GM18507 (cell line): ENCODE measurements around the gene EPB41L1.

Experiments used
- DNase-seq: peaks from one replicate; pipeline ENCODE4 v3.0.0; 2011; ENCODE audit warnings: low read depth; ENCODE audit not compliant: insufficient read length; ENCODE audit errors: extremely low spot score
- FAIRE-seq: peaks from 2 replicates; lab custom pipeline; 2011; peaks lifted over from hg19 to GRCh38; lab: Jason Lieb, UNC

EPB41L1 gene

GRCh38 chr20:36241678-36242077 lies 87.1 kb downstream of the EPB41L1 start:
- FAIRE-seq (no peak), DNase-seq (no peak)

GRCh38 chr20:36243726-36244125 lies 89.2 kb downstream of the EPB41L1 start:
- FAIRE-seq: no peak

GRCh38 chr20:36246401-36246800 lies 91.9 kb downstream of the EPB41L1 start:
- FAIRE-seq (no peak), DNase-seq (no peak)

More at GRCh38 chr20:36243726-36244125, 89.2 kb downstream of the EPB41L1 start:
- DNase-seq: no peak

- FAIRE-seq (no peak), DNase-seq (no peak)
Observed at GRCh38 chr20:36248836-36249235, 94.3 kb downstream of the EPB41L1 start.

GRCh38 chr20:36249450-36249849 lies 94.9 kb downstream of the EPB41L1 start:
- DNase-seq (no peak), FAIRE-seq (no peak)

- DNase-seq (no peak), FAIRE-seq (no peak)
Observed at GRCh38 chr20:36251426-36251825, 96.9 kb downstream of the EPB41L1 start.

GRCh38 chr20:36252511-36252910 lies 98.0 kb downstream of the EPB41L1 start:
- DNase-seq (no peak), FAIRE-seq (no peak)

GRCh38 chr20:36253036-36253435 lies 98.5 kb downstream of the EPB41L1 start:
- FAIRE-seq (no peak), DNase-seq (no peak)

- DNase-seq (no peak), FAIRE-seq (no peak)
Observed at GRCh38 chr20:36254076-36254475, 99.5 kb downstream of the EPB41L1 start.

- DNase-seq: no peak
- FAIRE-seq: no peak
Observed at GRCh38 chr20:36255445-36255844, 100.9 kb downstream of the EPB41L1 start.

- FAIRE-seq: no peak
- no peak for DNase-seq
Observed at GRCh38 chr20:36259177-36260061, 104.9 kb downstream of the EPB41L1 start.

GRCh38 chr20:36260316-36260715 lies 105.8 kb downstream of the EPB41L1 start:
- DNase-seq (no peak), FAIRE-seq (no peak)

- no peak for FAIRE-seq
- DNase-seq: no peak
Observed at GRCh38 chr20:36261389-36262105, 107.0 kb downstream of the EPB41L1 start.

- no peak for DNase-seq
- FAIRE-seq: no peak
Observed at GRCh38 chr20:36262440-36262839, 107.9 kb downstream of the EPB41L1 start.

GRCh38 chr20:36264426-36265246 lies 110.1 kb downstream of the EPB41L1 start:
- FAIRE-seq (no peak), DNase-seq (no peak)

GRCh38 chr20:36266189-36266588 lies 111.6 kb downstream of the EPB41L1 start:
- no peak for DNase-seq
- FAIRE-seq: no peak

GRCh38 chr20:36267605-36268381 lies 113.3 kb downstream of the EPB41L1 start:
- DNase-seq (no peak), FAIRE-seq (no peak)

GRCh38 chr20:36268440-36269342 lies 114.2 kb downstream of the EPB41L1 start:
- DNase-seq (no peak), FAIRE-seq (no peak)
